Kidney epithelial cell (primary cell): Measurements from ENCODE around the gene CLDND2. TPM values are rescaled to one million over a fixed set of nuclear protein-coding genes. Genes with fewer than 3 reads are reported as not detected.

ENCODE experiments used
- DNase-seq: peaks from one replicate; pipeline ENCODE4 v3.0.0-alpha.2; 2010; ENCODE audit warnings: low read depth
- H3K27me3 ChIP-seq: 2 replicates; pipeline ENCODE4 v1.6.0; 2011; ENCODE audit warnings: low read length; ENCODE audit not compliant: control insufficient read depth, insufficient read depth
- H3K36me3 ChIP-seq: 2 replicates; pipeline ENCODE4 v1.5.1; 2011; ENCODE audit warnings: low read length; ENCODE audit not compliant: control insufficient read depth, insufficient read depth
- H3K4me3 ChIP-seq: 2 replicates; pipeline ENCODE4 v1.5.1; 2011; ENCODE audit warnings: low read depth, mild to moderate bottlenecking, control low read depth, low read length
- CTCF ChIP-seq: IDR thresholded peaks from 2 replicates; pipeline ENCODE4 v1.5.1; 2011; ENCODE audit warnings: mild to moderate bottlenecking, moderate library complexity, low read length, control low read depth, inconsistent platforms; ENCODE audit not compliant: insufficient read depth, poor library complexity, severe bottlenecking
- total RNA-seq: library from RNA; depleted of rRNA; stranded (reverse); fragments of >200 nt; gene quantifications from 2 replicates; pipeline ENCODE4 v1.2.3, GENCODE V29; 2015

CLDND2 gene
- total RNA-seq, 1 donor from 2014 or later, result not detected

- Histone ChIP-seq H3K27me3 (no peaks in the 10 kb centered on the region), H3K36me3 (no peaks in the 10 kb centered on the region), H3K4me3 (no peak overlapping the region)
- no peak for TF ChIP-seq CTCF
- no peak for DNase-seq
Measured at GRCh38 chr19:51375504-51376221, 6.9 kb upstream of the CLDND2 start.

- TF ChIP-seq CTCF, result no peak
- H3K27me3 ChIP-seq, result no peaks in the 10 kb centered on the region
Measured at GRCh38 chr19:51372649-51373504, 4.1 kb upstream of the CLDND2 start, which contains the start of gene NKG7. NKG7 (minus strand) TSS chr19:51372654; CDS start chr19:51372535, 119 bp downstream.

GRCh38 chr19:51372021-51372648 is 3.3 kb upstream of the CLDND2 start:
- DNase-seq, result no peak
- no peak overlapping the region for H3K4me3 ChIP-seq
- H3K36me3 ChIP-seq, result no peaks in the 10 kb centered on the region
- no peaks in the 10 kb centered on the region for H3K27me3 ChIP-seq
- no peak for TF ChIP-seq CTCF

More at GRCh38 chr19:51372649-51373504, 4.1 kb upstream of the CLDND2 start, which contains the start of gene NKG7:
- Histone ChIP-seq H3K36me3 (no peaks in the 10 kb centered on the region), H3K4me3 (no peak within 1 kb of the TSS)
- no peak for DNase-seq

- Histone ChIP-seq H3K27me3 (no peaks in the 10 kb centered on the region), H3K4me3 (no peak overlapping the region), H3K36me3 (no peaks in the 10 kb centered on the region)
- no peak for DNase-seq
- no peak for TF ChIP-seq CTCF
Measured at GRCh38 chr19:51371186-51371690, 2.4 kb upstream of the CLDND2 start.

GRCh38 chr19:51370230-51370629 is 1.4 kb upstream of the CLDND2 start:
- no peak for TF ChIP-seq CTCF
- no peak for DNase-seq
- no peaks in the 10 kb centered on the region for H3K36me3 ChIP-seq
- H3K27me3 ChIP-seq, result no peaks in the 10 kb centered on the region
- no peak overlapping the region for H3K4me3 ChIP-seq
